ENCODE measurements around the gene NAT16.

- no peak for TF ChIP-seq CTCF (IDR thresholded peaks at IDR 0.05; ENCODE audit: insufficient read depth, low read length)
- no peak for TF ChIP-seq POLR2AphosphoS5 (IDR thresholded peaks at IDR 0.05; ENCODE audit: low read depth)
- TF ChIP-seq GABPA (IDR thresholded peaks at IDR 0.05; ENCODE audit: low read depth): no peak
- TF ChIP-seq REST (IDR thresholded peaks at IDR 0.05; ENCODE audit: insufficient replicate concordance, low read depth): no peak
- no peak for TF ChIP-seq SPI1 (IDR thresholded peaks at IDR 0.05; ENCODE audit: borderline replicate concordance, low read depth)
Measured at GRCh38 chr7:101201695-101202602, 21.9 kb upstream of the NAT16 start.
